Middle frontal gyrus (tissue), 1 donor: ENCODE measurements around the gene BLTP3A.

ENCODE experiments used
- DNase-seq: peaks from one replicate; pipeline ENCODE4 v3.0.0-alpha.2; 2015; ENCODE audit warnings: low spot score; ENCODE audit errors: extremely low spot score

Gene BLTP3A

DNA sequence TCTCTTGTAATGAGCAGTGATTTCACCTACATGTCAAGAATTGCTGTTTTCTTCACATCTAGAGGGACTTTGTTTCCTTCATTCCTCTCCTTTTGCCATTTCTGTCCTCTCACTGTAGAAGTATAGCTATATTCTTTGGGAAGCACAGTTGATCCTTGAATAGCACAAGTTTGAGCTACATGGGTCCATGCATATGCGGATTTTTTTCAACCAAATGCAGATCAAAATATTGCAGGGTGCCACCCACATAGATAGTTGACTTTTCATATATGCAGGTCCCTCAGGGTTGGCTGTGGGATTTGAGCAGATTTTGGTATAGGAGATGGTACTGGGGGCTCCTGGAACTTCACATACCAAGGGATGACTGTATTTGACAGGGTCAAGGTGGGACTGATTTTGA, 41.1 kb downstream of the BLTP3A start:
- DNase-seq, result no peak

GRCh38 chr6:34834789-34835518, 43.1 kb downstream of the BLTP3A start:
- DNase-seq, result no peak

- DNase-seq, result no peak
These were observed 44.1 kb downstream of the BLTP3A start for GRCh38 chr6:34836008-34836407.

GRCh38 chr6:34836451-34836850, 44.6 kb downstream of the BLTP3A start:
- no peak for DNase-seq

DNA sequence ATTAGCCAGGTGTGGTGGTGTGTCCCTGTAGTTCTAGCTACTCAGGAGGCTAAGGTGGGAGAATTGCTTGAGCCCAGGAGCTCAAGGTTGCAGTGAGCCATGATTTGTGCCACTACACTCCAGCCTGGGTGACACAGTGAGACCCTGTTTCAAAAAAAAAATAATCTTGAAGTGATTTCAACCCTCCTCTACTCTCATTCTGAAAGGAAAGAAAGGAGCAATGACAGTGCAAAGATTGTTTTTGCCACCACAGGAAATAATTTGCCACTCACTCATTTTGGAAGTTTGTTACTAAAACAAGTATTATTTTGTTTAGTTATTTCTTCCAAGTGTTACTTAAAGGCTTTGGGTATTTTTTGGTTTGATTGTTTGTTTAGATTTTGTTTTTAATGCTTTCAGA, 45.6 kb downstream of the BLTP3A start:
- DNase-seq, result no peak

DNA sequence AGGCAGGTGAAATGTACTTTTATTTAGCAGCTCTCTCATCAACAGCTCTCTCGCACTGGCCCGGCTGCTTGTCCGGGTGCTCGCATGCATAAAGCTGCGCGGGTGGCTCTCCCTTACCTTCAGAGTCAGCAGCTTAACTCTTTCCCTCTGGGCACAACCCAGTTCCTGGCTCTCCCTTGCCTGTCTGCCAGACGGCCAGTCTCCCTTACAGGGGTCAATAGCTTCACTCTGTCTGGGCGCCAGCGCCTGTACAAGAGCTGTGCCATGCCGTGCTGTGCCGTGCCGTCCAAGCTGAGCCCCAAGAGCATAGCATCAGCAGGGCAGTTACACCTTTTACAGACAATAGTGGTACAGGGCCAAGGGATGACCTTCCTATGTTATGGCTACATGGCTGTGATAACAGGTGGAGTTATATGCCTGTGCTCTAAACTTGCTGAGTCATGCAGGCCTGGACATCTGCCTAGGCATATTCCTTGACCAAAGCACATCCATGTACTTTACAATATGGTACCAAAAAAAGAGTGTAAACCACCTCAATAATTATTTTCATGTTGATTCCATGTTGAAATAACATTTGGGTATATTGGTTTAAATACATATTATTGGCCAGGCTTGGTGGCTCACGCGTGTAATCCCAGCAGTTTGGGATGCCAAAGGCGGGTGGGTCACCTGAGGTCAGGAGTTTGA, 47.9 kb downstream of the BLTP3A start:
- DNase-seq, result no peak
